Smooth muscle cell (in vitro differentiated cells): Measurements from ENCODE around the gene SMAP2. TPM values are rescaled to one million over a fixed set of nuclear protein-coding genes. Genes with fewer than 3 reads are reported as not detected.

Source experiments
- DNase-seq: peaks from one replicate; lab custom pipeline; 2025; ENCODE audit not compliant: unreplicated experiment; lab: John Stamatoyannopoulos, UW
- H2AFZ ChIP-seq: fragments of 200-600 bp; sonication (generic); 2 replicates; pipeline ENCODE4 v1.6.0; 2016; ENCODE audit warnings: antibody characterized with exemption, low read depth, mild to moderate bottlenecking
- H3F3A ChIP-seq: fragments of 200-600 bp; sonication (generic); 2 replicates; pipeline ENCODE4 v1.6.0; 2017; ENCODE audit warnings: antibody characterized with exemption, low read depth
- H3K27ac ChIP-seq: fragments of 200-600 bp; sonication (generic); 2 replicates; pipeline ENCODE4 v1.5.1; 2016; ENCODE audit warnings: low read depth, mild to moderate bottlenecking
- H3K27me3 ChIP-seq: fragments of 200-600 bp; sonication (generic); 2 replicates; pipeline ENCODE4 v1.6.1; 2016; ENCODE audit warnings: low read depth, mild to moderate bottlenecking
- H3K36me3 ChIP-seq: fragments of 200-600 bp; sonication (generic); 2 replicates; pipeline ENCODE4 v1.5.1; 2016; ENCODE audit warnings: low read depth
- H3K4me1 ChIP-seq: fragments of 200-600 bp; sonication (generic); 2 replicates; pipeline ENCODE4 v1.5.1; 2016; ENCODE audit warnings: low read depth
- H3K4me2 ChIP-seq: fragments of 200-600 bp; sonication (generic); 2 replicates; pipeline ENCODE4 v1.6.0; 2016; ENCODE audit warnings: mild to moderate bottlenecking
- H3K4me3 ChIP-seq: fragments of 200-600 bp; sonication (generic); 2 replicates; pipeline ENCODE4 v1.5.1; 2016; ENCODE audit warnings: mild to moderate bottlenecking
- H3K79me2 ChIP-seq: fragments of 200-600 bp; sonication (generic); 2 replicates; pipeline ENCODE4 v1.6.0; 2016; ENCODE audit warnings: low read depth, mild to moderate bottlenecking
- H3K9ac ChIP-seq: fragments of 200-600 bp; sonication (generic); 2 replicates; pipeline ENCODE4 v1.6.0; 2016; ENCODE audit warnings: low read depth
- H3K9me3 ChIP-seq: fragments of 200-600 bp; sonication (generic); replicated peaks from 2 replicates; pipeline ENCODE4 v1.5.1; 2016; ENCODE audit warnings: low read depth
- H4K20me1 ChIP-seq: fragments of 200-600 bp; sonication (generic); 2 replicates; pipeline ENCODE4 v1.6.0; 2016; ENCODE audit warnings: low read depth
- CTCF ChIP-seq: fragments of 200-600 bp; sonication (generic); IDR thresholded peaks from 2 replicates; pipeline ENCODE4 v1.5.1; 2017; ENCODE audit warnings: borderline replicate concordance, mild to moderate bottlenecking, antibody characterized with exemption; ENCODE audit not compliant: insufficient read depth, poor library complexity, severe bottlenecking
- WGBS: methylation state at CpG from one replicate; pipeline ENCODE4 v1.1.7; 2016; ENCODE audit warnings: low lambda C conversion rate; 5-methylcytosine and 5-hydroxymethylcytosine counted together
- polyA plus RNA-seq: library from polyadenylated mRNA; unstranded; fragments of >200 nt; fragmentation: Nextera tagmentation; extraction: Ambion mirVana; gene quantifications from 2 replicates; pipeline ENCODE4 v1.2.1, GENCODE V29; 2016
- total RNA-seq: library from RNA; depleted of rRNA; stranded (reverse); fragments of >200 nt; gene quantifications from 2 replicates; pipeline ENCODE4 v1.2.3, GENCODE V29; 2014

The SMAP2 gene
- total and polyA plus RNA-seq, 2 experiments from 2014 or later = 18.4 to 29.7 TPM

GRCh38 chr1:40344597-40344996 lies 28.9 kb upstream of the SMAP2 start:
- H3K4me2 ChIP-seq = peak overlapping the region; percentile 43
- H3K79me2 ChIP-seq = no peaks in the 10 kb centered on the region
- no peaks in the 10 kb centered on the region for H3K9me3 ChIP-seq
- TF ChIP-seq CTCF = no peak
- no peaks in the 10 kb centered on the region for H3K4me1 ChIP-seq
- DNase-seq = no peak
- 40% methylated on average over 6 of the region's 6 CpGs for WGBS
- peak overlapping the region; percentile 85 for H2AFZ ChIP-seq
- no peak overlapping the region for H3K4me3 ChIP-seq
- H3K27me3 ChIP-seq = peaks cover 4% of the 10 kb centered on the region
- H3K27ac ChIP-seq = no peak overlapping the region
- H3K36me3 ChIP-seq = no peaks in the 10 kb centered on the region
- H3F3A ChIP-seq = no peaks in the 10 kb centered on the region
- no peak overlapping the region for H3K9ac ChIP-seq
- H4K20me1 ChIP-seq = no peaks in the 10 kb centered on the region

- no peaks in the 10 kb centered on the region for H3K36me3 ChIP-seq
- 87% methylated on average over 2 of the region's 2 CpGs for WGBS
- H3K27me3 ChIP-seq = no peaks in the 10 kb centered on the region
- TF ChIP-seq CTCF = no peak
- H3K27ac ChIP-seq = no peak overlapping the region
- no peaks in the 10 kb centered on the region for H3K9me3 ChIP-seq
- H3K79me2 ChIP-seq = no peaks in the 10 kb centered on the region
- no peak overlapping the region for H3K4me3 ChIP-seq
- H3F3A ChIP-seq = no peaks in the 10 kb centered on the region
- DNase-seq = no peak
- no peak overlapping the region for H3K4me2 ChIP-seq
- H2AFZ ChIP-seq = no peak overlapping the region
- no peaks in the 10 kb centered on the region for H4K20me1 ChIP-seq
- no peaks in the 10 kb centered on the region for H3K4me1 ChIP-seq
- H3K9ac ChIP-seq = no peak overlapping the region
These were observed 23.1 kb upstream of the SMAP2 start for GRCh38 chr1:40350391-40350790.

- H2AFZ ChIP-seq = no peak overlapping the region
These were observed 22.4 kb upstream of the SMAP2 start for GRCh38 chr1:40351124-40351523.

More at GRCh38 chr1:40351124-40351523, 22.4 kb upstream of the SMAP2 start:
- DNase-seq = no peak
- 83% methylated on average over 2 of the region's 2 CpGs for WGBS
- Histone ChIP-seq H3K4me3 (no peak overlapping the region), H4K20me1 (no peaks in the 10 kb centered on the region), H3K4me2 (no peak overlapping the region), H3K27ac (no peak overlapping the region), H3F3A (no peaks in the 10 kb centered on the region), H3K36me3 (no peaks in the 10 kb centered on the region), H3K27me3 (no peaks in the 10 kb centered on the region), H3K9me3 (no peaks in the 10 kb centered on the region), H3K4me1 (no peaks in the 10 kb centered on the region), H3K79me2 (no peaks in the 10 kb centered on the region), H3K9ac (no peak overlapping the region)
- no peak for TF ChIP-seq CTCF
